GM21515 (cell line): Measurements from ENCODE around the gene SPANXD.
"Not testable (repeated sequence)": the region's sequence is repeated elsewhere in the genome, so short reads cannot be mapped to it uniquely, and the experiment has no call there.

Source experiments
- ATAC-seq: cut with Tn5 transposase; IDR thresholded peaks from one replicate; pipeline ENCODE4 v1.9.1; 2021; ENCODE audit not compliant: unreplicated experiment

Gene SPANXD, protein sequence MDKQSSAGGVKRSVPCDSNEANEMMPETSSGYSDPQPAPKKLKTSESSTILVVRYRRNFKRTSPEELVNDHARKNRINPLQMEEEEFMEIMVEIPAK

DNA sequence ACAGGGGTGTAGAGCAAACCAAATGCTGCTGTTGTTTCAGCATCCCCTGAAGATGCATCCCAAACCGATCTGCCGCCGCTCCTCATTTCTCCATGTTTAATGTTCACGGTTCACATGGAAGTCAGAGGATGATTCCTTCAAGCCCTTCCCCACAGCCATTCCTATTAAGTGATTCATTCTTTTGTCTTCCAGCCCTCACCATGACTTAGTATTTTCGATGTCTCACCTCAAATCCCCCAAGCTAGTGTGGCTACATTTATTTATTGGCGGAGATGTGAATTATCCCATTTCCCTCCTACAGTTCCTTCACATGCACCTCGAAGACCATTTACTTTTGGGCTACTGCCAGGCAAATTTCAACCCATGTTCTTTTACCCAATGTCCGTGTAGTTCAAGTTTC is at the start of gene SPANXD:
TSS of gene SPANXD (minus strand) at position 101 of the 400 bp plus-strand sequence. CDS start 334 bp downstream, outside the sequence.
- not testable (repeated sequence) for ATAC-seq

DNA sequence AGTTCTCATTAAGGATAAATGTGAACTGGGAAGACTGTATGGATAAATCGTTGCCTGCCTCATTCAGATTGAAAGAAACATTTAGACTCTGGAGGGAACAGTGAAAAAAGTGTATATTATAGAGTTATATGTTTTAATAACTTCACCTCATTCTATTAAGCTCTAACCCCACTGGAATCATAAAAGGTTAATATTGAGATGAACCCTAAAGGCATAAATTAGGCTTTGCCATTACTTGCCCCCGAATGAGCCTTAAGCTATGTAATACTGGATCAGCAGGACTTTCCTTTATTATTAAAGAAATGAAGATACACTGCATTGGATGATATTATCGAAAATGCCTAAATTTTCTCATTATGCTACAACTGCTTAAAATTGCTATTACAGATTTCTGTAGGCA is 44.1 kb upstream of the SPANXD start:
- no peak for ATAC-seq

DNA sequence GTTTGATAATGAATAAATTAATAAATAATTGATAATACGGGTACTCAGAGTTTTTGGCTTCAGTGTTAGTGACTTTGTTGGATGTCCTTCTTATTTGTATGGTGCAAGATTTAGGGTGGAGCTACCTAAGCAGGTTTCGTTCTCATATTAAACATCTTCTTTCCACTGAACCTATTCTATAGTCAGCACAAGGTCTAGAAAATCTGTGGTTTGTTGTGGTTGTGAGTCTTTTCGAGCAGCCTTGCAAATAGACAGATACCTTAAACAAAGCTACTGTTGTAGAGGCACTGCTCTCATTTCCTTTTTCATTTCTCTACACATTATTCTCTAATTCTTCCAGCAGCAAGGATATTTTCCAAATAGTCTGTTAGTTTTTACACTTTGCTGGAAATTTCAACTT is 38.1 kb upstream of the SPANXD start:
- ATAC-seq: no peak

DNA sequence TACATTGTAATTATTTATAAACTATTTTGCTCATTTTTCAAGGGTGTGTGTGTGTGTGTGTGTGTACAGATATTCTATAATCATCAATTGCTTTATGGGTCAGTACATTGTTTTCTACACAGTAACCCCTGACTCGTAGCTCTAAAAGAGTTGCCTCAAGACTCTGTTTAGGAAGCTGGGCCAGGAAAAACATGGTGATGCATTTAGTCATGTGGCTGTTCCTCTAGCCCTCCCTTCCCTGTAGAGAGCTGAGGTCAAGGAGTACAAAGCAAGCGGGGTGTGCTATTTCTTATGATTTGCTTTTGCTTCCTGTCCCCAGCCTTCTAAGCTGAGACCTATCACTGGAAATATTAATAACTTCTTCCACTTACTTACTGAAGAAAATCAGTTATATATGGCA is 34.8 kb upstream of the SPANXD start:
- no peak for ATAC-seq

DNA sequence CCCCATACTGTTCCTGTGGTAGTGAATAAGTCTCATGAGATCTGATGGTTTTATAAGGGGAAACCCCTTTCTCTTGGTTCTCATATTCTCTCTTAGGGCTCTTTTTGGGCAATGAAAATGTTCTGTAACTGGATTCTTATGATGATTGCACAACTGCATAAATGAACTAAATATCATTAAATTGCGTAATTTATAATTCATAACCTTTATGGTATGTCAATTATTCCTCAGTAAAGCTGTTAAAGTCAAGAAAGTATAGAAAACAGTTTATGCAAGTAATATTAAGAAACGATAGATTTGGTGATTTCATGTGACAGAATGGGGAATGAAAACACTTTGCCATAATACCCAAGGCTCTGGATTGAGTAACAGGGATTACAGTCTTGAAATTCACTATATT is 33.5 kb upstream of the SPANXD start:
- ATAC-seq: no peak

DNA sequence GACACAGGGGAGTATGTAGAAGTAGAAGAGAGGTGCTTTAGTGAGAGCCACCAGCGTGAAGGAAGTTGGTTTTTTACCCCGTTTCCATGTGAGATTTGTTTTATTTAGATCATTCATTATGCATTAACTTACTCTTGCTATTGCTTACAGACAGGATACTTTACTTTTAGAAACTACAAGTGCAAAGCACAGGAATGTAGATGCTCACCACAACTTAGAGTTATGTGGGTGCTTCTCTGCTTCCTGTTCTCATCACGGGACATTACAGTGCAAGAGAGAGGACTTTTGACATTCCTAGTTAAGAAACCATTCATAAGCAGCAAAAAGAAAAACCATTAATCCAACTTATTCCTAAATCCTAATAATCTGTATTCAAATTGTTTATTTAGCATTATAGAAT is 25.6 kb upstream of the SPANXD start:
- no peak for ATAC-seq

- ATAC-seq: no peak
Measured at GRCh38 chrX:141714680-141715079, 16.1 kb upstream of the SPANXD start.

GRCh38 chrX:141701072-141701471 is 2.5 kb upstream of the SPANXD start:
- no peak for ATAC-seq

GRCh38 chrX:141673946-141674345 is 24.6 kb downstream of the SPANXD start:
- no peak for ATAC-seq

GRCh38 chrX:141669689-141670088 is 28.9 kb downstream of the SPANXD start:
- no peak for ATAC-seq

DNA sequence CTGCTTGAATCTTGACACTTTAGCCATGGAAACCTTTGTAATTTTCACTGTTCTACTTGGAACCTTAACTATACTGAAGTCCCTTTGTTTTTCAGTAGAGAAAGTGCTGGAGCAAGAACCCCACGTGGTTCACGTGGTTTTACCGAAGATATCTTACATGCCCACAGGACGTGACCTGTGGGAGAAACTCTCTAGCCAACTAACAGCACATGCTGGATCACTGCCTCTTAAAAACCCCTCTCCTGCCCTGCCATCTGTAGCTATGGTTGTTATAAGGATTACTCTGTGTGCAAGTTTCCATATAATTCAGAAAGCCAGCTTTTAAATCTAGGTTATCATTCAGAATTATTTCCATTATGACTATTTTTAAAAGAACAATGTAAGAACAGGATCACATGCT is 30.2 kb downstream of the SPANXD start:
- no peak for ATAC-seq

DNA sequence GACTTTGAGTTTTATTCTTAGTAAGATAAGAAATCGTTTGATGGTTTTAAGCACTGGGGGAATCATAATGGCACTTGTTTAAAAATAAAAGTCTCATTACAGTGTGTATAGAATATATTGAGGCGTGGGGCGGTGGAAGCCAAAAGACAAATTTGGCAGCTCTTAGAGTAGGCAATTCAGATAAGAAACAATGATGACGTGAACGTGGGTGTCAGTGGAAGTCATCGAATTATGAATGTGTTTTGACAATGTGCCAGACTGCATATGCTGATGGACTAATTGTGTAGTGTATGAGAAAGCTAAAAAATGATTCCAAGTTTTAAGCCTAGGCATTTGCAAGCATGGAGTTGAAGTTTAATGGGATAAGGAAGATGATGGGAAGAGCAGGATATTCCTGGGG is 35.8 kb downstream of the SPANXD start:
- no peak for ATAC-seq

- ATAC-seq: no peak
Measured at GRCh38 chrX:141652286-141652685, 46.3 kb downstream of the SPANXD start.
